K562 (cell line): ENCODE results near the gene PDE4D. TPM values are rescaled to one million over a fixed set of nuclear protein-coding genes. Genes with fewer than 3 reads are reported as not detected.

Experiments used
- ATAC-seq: fragments of 200-7000 bp; cut with Tn5 transposase; 3 replicates; pipeline ENCODE4 v1.9.1; 2020; ENCODE audit warnings: moderate library complexity
- BruUV-seq: library from RNA; stranded (reverse); fragments of 400-500 nt; replicated peaks from 2 replicates; lab custom pipeline; 2021; lab: Mats Ljungman, UMichigan
- CTCF ChIA-PET: fragments of 300-600 bp; formaldehyde crosslinking; extraction: SDS; loops from one replicate; lab custom pipeline; 2021; ENCODE audit warnings: low intra/inter-chr PET ratio; lab: Yijun Ruan, JAX
- POLR2A ChIA-PET: fragments of 300-600, 350-650 bp; sonication (Branson Sonifier 250); formaldehyde crosslinking; extraction: SDS; loops from one replicate; lab custom pipeline; 2021; ENCODE audit warnings: antibody characterized with exemption, inconsistent platforms; lab: Yijun Ruan, JAX
- DNase-seq, 4 experiments: peaks; one replicate each; pipeline versions ENCODE4 v3.0.0 to v3.0.0-alpha.2; 2011 to 2018; ENCODE audit warnings: low spot score in 3 of 4, mixed read lengths in 3 of 4; ENCODE audit errors: extremely low read depth in 1 of 4
- FAIRE-seq: peaks from 2 replicates; lab custom pipeline; 2011; peaks lifted over from hg19 to GRCh38; lab: Jason Lieb, UNC
- H2AFZ ChIP-seq: 2 replicates; pipeline ENCODE4 v1.6.0; 2011; ENCODE audit warnings: low read depth, low read length, control low read depth, inconsistent platforms
- H3K27ac ChIP-seq: fragments of 200-600 bp; 3 replicates; pipeline ENCODE4 v1.8.0; 2011; ENCODE audit warnings: low read depth, mild to moderate bottlenecking, control low read depth, inconsistent platforms, low read length, moderate library complexity, mixed read lengths; ENCODE audit errors: extremely low read depth
- H3K27me3 ChIP-seq, 2 experiments: fragments of 300-600 bp in 1 of 2; 2 replicates in 1 of 2; 3 replicates in 1 of 2; pipeline versions ENCODE4 v1.6.0 to v1.8.0; 2011; ENCODE audit warnings: inconsistent platforms in 2 of 2, low read length in 2 of 2, mild to moderate bottlenecking in 1 of 2, mixed read lengths in 1 of 2, moderate library complexity in 1 of 2; ENCODE audit not compliant: control insufficient read depth in 2 of 2, insufficient read depth in 2 of 2
- H3K36me3 ChIP-seq: fragments of 300-600 bp; 3 replicates; pipeline ENCODE4 v1.8.0; 2011; ENCODE audit warnings: mild to moderate bottlenecking, low read length, inconsistent platforms; ENCODE audit not compliant: control insufficient read depth, insufficient read depth
- H3K4me1 ChIP-seq, 2 experiments: fragments of 200-600 bp in 1 of 2; replicated peaks in 1 of 2; 2 replicates in 1 of 2; 3 replicates in 1 of 2; pipeline versions ENCODE4 v1.5.1 to v1.8.0; 2011; ENCODE audit warnings: inconsistent platforms in 2 of 2, low read length in 2 of 2, mild to moderate bottlenecking in 1 of 2, mixed read lengths in 1 of 2, moderate library complexity in 1 of 2; ENCODE audit not compliant: control insufficient read depth in 2 of 2, insufficient read depth in 2 of 2
- H3K4me2 ChIP-seq: 2 replicates; pipeline ENCODE4 v1.6.1; 2011; ENCODE audit warnings: low read length, control low read depth, inconsistent platforms, mixed read lengths; ENCODE audit not compliant: insufficient read depth
- H3K4me3 ChIP-seq: fragments of 200-600 bp; sonication (generic), shearing (Covaris generic); 2 replicates; pipeline ENCODE4 v1.5.1; 2016; ENCODE audit warnings: control low read depth, inconsistent platforms
- H3K79me2 ChIP-seq: fragments of 200-600 bp; 3 replicates; pipeline ENCODE4 v1.8.0; 2011; ENCODE audit warnings: low read length, inconsistent platforms; ENCODE audit not compliant: control insufficient read depth, insufficient read depth
- H3K9ac ChIP-seq, 2 experiments: 2 replicates each; pipeline versions ENCODE4 v1.6.0 to v1.6.1; 2011; ENCODE audit warnings: low read depth in 2 of 2, low read length in 2 of 2, control low read depth in 1 of 2, inconsistent platforms in 1 of 2, mild to moderate bottlenecking in 1 of 2, mixed read lengths in 1 of 2; ENCODE audit not compliant: insufficient read depth in 1 of 2
- H3K9me1 ChIP-seq: one replicate; pipeline ENCODE4 v1.6.0; 2011; ENCODE audit warnings: inconsistent platforms, mild to moderate bottlenecking, low read length, moderate library complexity; ENCODE audit not compliant: control insufficient read depth, insufficient read depth
- H3K9me3 ChIP-seq: replicated peaks from 2 replicates; pipeline ENCODE4 v1.5.1; 2011; ENCODE audit warnings: low read depth, low read length, inconsistent platforms; ENCODE audit not compliant: control insufficient read depth, insufficient read depth
- H4K20me1 ChIP-seq: replicated peaks from 2 replicates; pipeline ENCODE4 v1.6.1; 2011; ENCODE audit warnings: low read length, inconsistent platforms, mixed read lengths; ENCODE audit not compliant: control insufficient read depth, insufficient read depth
- BACH1 ChIP-seq: fragments of 200-800 bp; sonication (Bioruptor generic); IDR thresholded peaks from 2 replicates; pipeline ENCODE4 v1.6.1; 2016; ENCODE audit warnings: missing genetic modification characterization, missing compliant biosample characterization
- BCL6 ChIP-seq: fragments of 250-450 bp; sonication (Bioruptor Pico); IDR thresholded peaks from 2 replicates; pipeline ENCODE4 v1.4.0; 2020
- CBFA2T3 ChIP-seq: fragments of 450-650 bp; IDR thresholded peaks from 2 replicates; pipeline ENCODE4 v1.6.1; 2017
- E2F6 ChIP-seq, 2 experiments: IDR thresholded peaks; 2 replicates each; pipeline ENCODE4 v1.6.1; 2011; ENCODE audit warnings: borderline replicate concordance in 1 of 2, control low read depth in 1 of 2, low read depth in 1 of 2, low read length in 1 of 2, mild to moderate bottlenecking in 1 of 2, mixed read lengths in 1 of 2, moderate library complexity in 1 of 2; ENCODE audit not compliant: insufficient read depth in 1 of 2, insufficient read length in 1 of 2, poor library complexity in 1 of 2, severe bottlenecking in 1 of 2; ENCODE audit errors: extremely low read depth in 1 of 2
- EGR1 ChIP-seq: fragments of 450-650 bp; conservative IDR thresholded peaks from 2 replicates; pipeline ENCODE4 v1.6.1; 2017; ENCODE audit warnings: mild to moderate bottlenecking
- ELF1 ChIP-seq: fragments of 200-800 bp; sonication (Bioruptor generic); IDR thresholded peaks from 2 replicates; pipeline ENCODE4 v1.6.1; 2016; ENCODE audit warnings: missing genetic modification characterization, missing compliant biosample characterization
- ETS2 ChIP-seq: IDR thresholded peaks from 2 replicates; pipeline ENCODE4 v1.6.1; 2016; ENCODE audit warnings: borderline replicate concordance, missing genetic modification characterization, mild to moderate bottlenecking, moderate library complexity, missing compliant biosample characterization; ENCODE audit not compliant: poor library complexity, severe bottlenecking
- FOSL1 ChIP-seq: fragments of 200-800 bp; sonication (Bioruptor generic); conservative IDR thresholded peaks from 2 replicates; pipeline ENCODE4 v1.6.1; 2016; ENCODE audit warnings: missing genetic modification characterization, missing compliant biosample characterization
- ILF3 ChIP-seq: fragments of 450-650 bp; IDR thresholded peaks from 2 replicates; pipeline ENCODE4 v1.6.1; 2018; ENCODE audit warnings: antibody characterized with exemption, mild to moderate bottlenecking, moderate library complexity, borderline replicate concordance
- MEIS2 ChIP-seq: fragments of 450-650 bp; IDR thresholded peaks from 2 replicates; pipeline ENCODE4 v1.6.1; 2014; ENCODE audit warnings: mild to moderate bottlenecking; ENCODE audit not compliant: partially characterized antibody
- RAD21 ChIP-seq, 2 experiments: fragments of 250-450 bp in 1 of 2; fragments of 450-650 bp in 1 of 2; sonication (Bioruptor Pico) in 1 of 2; formaldehyde crosslinking in 1 of 2; IDR thresholded peaks in 1 of 2; conservative IDR thresholded peaks in 1 of 2; 2 replicates each; pipeline versions ENCODE4 v1.4.0 to v1.8.0; 2020 to 2022; ENCODE audit warnings: mild to moderate bottlenecking in 2 of 2, moderate library complexity in 1 of 2
- SIX5 ChIP-seq, 2 experiments: IDR thresholded peaks; 2 replicates each; pipeline ENCODE4 v1.6.1; 2011; ENCODE audit warnings: low read length in 2 of 2, borderline replicate concordance in 1 of 2, low read depth in 1 of 2, mild to moderate bottlenecking in 1 of 2, moderate library complexity in 1 of 2; ENCODE audit not compliant: insufficient read depth in 1 of 2
- SLC30A9 ChIP-seq: fragments of 250-450 bp; sonication (Bioruptor Pico); IDR thresholded peaks from 2 replicates; pipeline ENCODE4 v1.8.0; 2022; ENCODE audit warnings: mild to moderate bottlenecking, moderate library complexity
- SP1 ChIP-seq: sonication (generic); formaldehyde crosslinking; IDR thresholded peaks from 2 replicates; pipeline ENCODE4 v1.8.1; 2022; ENCODE audit warnings: mild to moderate bottlenecking, missing genetic modification reagents
- ZNF3 ChIP-seq: fragments of 250-450 bp; sonication (Bioruptor Pico); IDR thresholded peaks from 2 replicates; pipeline ENCODE4 v1.5.0; 2021; ENCODE audit warnings: mild to moderate bottlenecking, moderate library complexity
- ZNF717 ChIP-seq: fragments of 250-450 bp; sonication (Bioruptor Pico); IDR thresholded peaks from 2 replicates; pipeline ENCODE4 v1.5.0; 2021
- WGBS: fragments of 100-300 bp; shearing (Covaris generic); methylation state at CpG from one replicate; pipeline ENCODE4 v1.1.6; 2016; ENCODE audit warnings: low coverage, mixed read lengths; ENCODE audit not compliant: insufficient coverage; ENCODE audit errors: missing lambda C conversion rate; 5-methylcytosine and 5-hydroxymethylcytosine counted together
- in situ Hi-C: fragments of 300-500 bp; cut with MboI; formaldehyde crosslinking; loops from 4 replicates; pipeline ENCODE4 v1.15.0; 2018; ENCODE audit warnings: inconsistent platforms, mixed read lengths
- intact Hi-C: fragments of 100-400 bp; cut with micrococcal nuclease; formaldehyde crosslinking; loops from 2 replicates; pipeline ENCODE4 v1.14.2; 2022
- polyA plus RNA-seq, 8 experiments: library from polyadenylated mRNA; depleted of rRNA in 4 of 8; stranded (reverse) in 5 of 8; unstranded in 3 of 8; fragments of >200 nt; fragmentation: Nextera tagmentation in 2 of 8; fragmentation: Illumina TruSeq in 1 of 8; extraction: Ambion mirVana in 2 of 8; extraction: Trizol in 1 of 8; gene quantifications; 2 replicates each; pipeline versions ENCODE4 v1.2.1 to v1.2.3, GENCODE V29; 2011 to 2014; ENCODE audit warnings: inconsistent platforms in 1 of 8, missing spikeins in 1 of 8
- total RNA-seq, 7 experiments: library from RNA; depleted of rRNA in 6 of 7; stranded (reverse); fragments of >200 nt in 6 of 7; fragmentation: Illumina TruSeq in 2 of 7; extraction: Trizol in 2 of 7; gene quantifications; 2 replicates each; pipeline versions ENCODE4 v1.2.1 to v1.2.3, GENCODE V29; 2011 to 2021; ENCODE audit warnings: low replicate concordance in 1 of 7

The PDE4D gene
- total and polyA plus RNA-seq, 9 of the 15 experiments (the other 6 are each of a cell fraction or from before 2014, with no cell fraction given): 0.04 to 0.46 (median 0.13) TPM

GRCh38 chr5:59428391-59428790 is 465.1 kb downstream of the PDE4D start (continued):
- TF ChIP-seq ELF1 (tag): no peak

DNA sequence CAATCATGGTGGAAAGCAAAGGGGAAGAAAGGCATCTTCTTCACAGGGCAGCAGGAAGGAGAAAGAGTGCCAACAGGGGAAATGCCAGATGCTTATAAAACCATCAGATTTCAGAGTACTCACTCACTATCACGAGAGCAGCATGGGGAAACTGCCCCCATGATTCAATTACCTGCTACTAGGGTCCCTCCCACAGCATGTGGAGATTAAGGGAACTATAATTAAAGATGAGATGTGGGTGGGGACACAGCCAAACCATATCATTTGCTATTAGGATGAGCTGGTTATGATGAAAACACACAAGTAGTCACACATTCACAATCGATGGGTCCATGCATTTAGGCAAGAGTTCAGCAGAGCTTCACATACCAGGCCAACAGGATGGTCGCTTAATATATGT is 469.0 kb downstream of the PDE4D start:
- no peak for ATAC-seq
- TF ChIP-seq RAD21 (CRISPR knock-in tag; conservative IDR thresholded peaks at IDR 0.05 in 1 of 2, IDR thresholded peaks at IDR 0.05 in 1 of 2) (no peak), BCL6 (CRISPR knock-in tag) (no peak), CBFA2T3 (no peak), ZNF3 (CRISPR knock-in tag) (no peak), ILF3 (no peak), SLC30A9 (CRISPR knock-in tag) (no peak), SIX5 (IDR thresholded peaks at IDR 0.05; ENCODE audit: borderline replicate concordance in 1 of 2, insufficient read depth in 1 of 2, low read depth in 1 of 2, low read length in 2 of 2) (no peak), EGR1 (no peak), BACH1 (tag) (no peak), SP1 (CRISPR knock-in tag) (no peak), ZNF717 (CRISPR knock-in tag) (no peak), ETS2 (no peak), MEIS2 (no peak), E2F6 (IDR thresholded peaks at IDR 0.05; ENCODE audit: borderline replicate concordance in 1 of 2, extremely low read depth in 1 of 2, insufficient read depth in 1 of 2, insufficient read length in 1 of 2, low read depth in 1 of 2, low read length in 1 of 2, poor library complexity in 1 of 2, severe bottlenecking in 1 of 2) (no peak), FOSL1 (tag) (no peak)
- Histone ChIP-seq H3K36me3 (no peaks in the 10 kb centered on the region), H2AFZ (no peak overlapping the region), H3K4me2 (no peak overlapping the region), H3K9me3 (no peaks in the 10 kb centered on the region), H3K4me3 (no peak overlapping the region), H3K27me3 (no peaks in the 10 kb centered on the region), H3K9ac (no peak overlapping the region), H3K27ac (no peak overlapping the region), H3K79me2 (no peaks in the 10 kb centered on the region), H3K9me1 (no peaks in the 10 kb centered on the region), H4K20me1 (no peaks in the 10 kb centered on the region), H3K4me1 (no peaks in the 10 kb centered on the region)
- no peak for FAIRE-seq
- in situ Hi-C loops: no loop called here
- WGBS: 0% methylated on average over 3 of the region's 3 CpGs
- intact Hi-C loops: no loop called here
- no TSS peak for BruUV-seq
- ChIA-PET CTCF (no interaction called here), POLR2A (no interaction called here)
- DNase-seq: no peak
